Body of pancreas (tissue), 4 donors: ENCODE results near the gene PITPNB. TPM values are rescaled to one million over a fixed set of nuclear protein-coding genes. Genes with fewer than 3 reads are reported as not detected.

ENCODE experiments used
- ATAC-seq: fragments of 150-250 bp; one replicate; pipeline ENCODE4 v1.9.1; 2016
- DNase-seq, 4 donors: peaks; one replicate each; pipeline ENCODE4 v3.0.0-alpha.2; 2019
- H3K27ac ChIP-seq, 4 donors: fragments of 200-600 bp; sonication (generic); 1 replicate in 3 of 4; 2 replicates in 1 of 4; pipeline versions ENCODE4 v1.5.1 to v1.6.1; 2016 to 2019; ENCODE audit warnings: mild to moderate bottlenecking in 1 of 4, mixed read lengths in 1 of 4, moderate library complexity in 1 of 4
- H3K27me3 ChIP-seq, 2 donors: fragments of 200-600 bp; sonication (generic); one replicate each; pipeline ENCODE4 v1.6.0; 2016; ENCODE audit warnings: mild to moderate bottlenecking in 1 of 2
- H3K36me3 ChIP-seq, 2 donors: fragments of 200-600 bp; sonication (generic); replicated peaks in 1 of 2; 2 replicates each; pipeline ENCODE4 v1.5.1; 2016; ENCODE audit warnings: low read depth in 2 of 2; ENCODE audit not compliant: insufficient read depth in 1 of 2
- H3K4me1 ChIP-seq: fragments of 200-600 bp; sonication (generic); one replicate; pipeline ENCODE4 v1.6.0; 2016
- H3K4me3 ChIP-seq, 2 donors: fragments of 200-600 bp; sonication (generic); 1 replicate in 1 of 2; 2 replicates in 1 of 2; pipeline ENCODE4 v1.5.1; 2016 to 2019
- H3K9me3 ChIP-seq, 3 donors: fragments of 200-600 bp; sonication (generic); 1 replicate in 2 of 3; 2 replicates in 1 of 3; pipeline ENCODE4 v1.5.1; 2016
- POLR2A ChIP-seq, 3 donors: fragments of 450-650 bp; IDR thresholded peaks; one replicate each; pipeline ENCODE4 v1.6.1; 2016; ENCODE audit warnings: antibody characterized with exemption in 3 of 3, mild to moderate bottlenecking in 2 of 3
- WGBS, 2 donors: methylation state at CpG; one replicate each; pipeline ENCODE4 v1.1.5; 2017; 5-methylcytosine and 5-hydroxymethylcytosine counted together
- intact Hi-C: fragments of 100-400 bp; cut with DNase I; formaldehyde crosslinking; loops from one replicate; pipeline ENCODE4 v1.15.1; 2023
- total RNA-seq, 2 donors: library from RNA; depleted of rRNA; stranded (reverse); fragments of >200 nt; gene quantifications; one replicate each; pipeline ENCODE4 v1.1.0, GENCODE V29; 2016
- TF ChIP-seq, protein P1 (sequence below), 7 experiments: fragments of 450-650 bp in 4 of 7; fragments of 200-600 bp in 3 of 7; sonication (generic) in 3 of 7; IDR thresholded peaks; one replicate each; pipeline ENCODE4 v1.5.1; 2016 to 2019; ENCODE audit warnings: antibody characterized with exemption in 7 of 7

The PITPNB gene
- total RNA-seq, 2 donors from 2014 or later: 21.3 to 39.6 TPM

GRCh38 chr22:27903805-27904473, 15.1 kb downstream of the PITPNB start:
- no peak for ATAC-seq
- H3K4me1 ChIP-seq: no peaks in the 10 kb centered on the region
- DNase-seq: no peak

DNA sequence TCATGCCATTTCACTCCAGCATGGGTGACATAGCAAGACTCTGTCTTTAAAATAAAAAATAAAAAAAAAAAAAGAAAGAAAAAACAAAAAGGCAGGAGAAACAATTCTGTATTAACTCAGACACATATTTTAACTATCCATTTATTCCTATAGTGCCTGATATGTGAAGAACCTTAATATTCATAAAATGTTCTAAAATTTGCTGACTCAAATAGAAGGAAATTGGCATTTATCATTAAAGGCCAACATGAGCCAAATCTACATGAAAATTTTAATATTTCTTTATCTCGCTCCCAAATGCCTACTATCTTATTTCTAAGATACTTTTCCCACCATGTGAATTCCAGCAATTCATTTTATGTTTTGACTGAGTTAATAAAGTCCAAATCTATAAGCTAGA, 18.9 kb downstream of the PITPNB start:
- ATAC-seq (no peak), DNase-seq (no peak)
- H3K36me3 ChIP-seq: peaks cover 0 to 12% of the 10 kb centered on the region in 2 donors
- TF ChIP-seq, protein P1, sequence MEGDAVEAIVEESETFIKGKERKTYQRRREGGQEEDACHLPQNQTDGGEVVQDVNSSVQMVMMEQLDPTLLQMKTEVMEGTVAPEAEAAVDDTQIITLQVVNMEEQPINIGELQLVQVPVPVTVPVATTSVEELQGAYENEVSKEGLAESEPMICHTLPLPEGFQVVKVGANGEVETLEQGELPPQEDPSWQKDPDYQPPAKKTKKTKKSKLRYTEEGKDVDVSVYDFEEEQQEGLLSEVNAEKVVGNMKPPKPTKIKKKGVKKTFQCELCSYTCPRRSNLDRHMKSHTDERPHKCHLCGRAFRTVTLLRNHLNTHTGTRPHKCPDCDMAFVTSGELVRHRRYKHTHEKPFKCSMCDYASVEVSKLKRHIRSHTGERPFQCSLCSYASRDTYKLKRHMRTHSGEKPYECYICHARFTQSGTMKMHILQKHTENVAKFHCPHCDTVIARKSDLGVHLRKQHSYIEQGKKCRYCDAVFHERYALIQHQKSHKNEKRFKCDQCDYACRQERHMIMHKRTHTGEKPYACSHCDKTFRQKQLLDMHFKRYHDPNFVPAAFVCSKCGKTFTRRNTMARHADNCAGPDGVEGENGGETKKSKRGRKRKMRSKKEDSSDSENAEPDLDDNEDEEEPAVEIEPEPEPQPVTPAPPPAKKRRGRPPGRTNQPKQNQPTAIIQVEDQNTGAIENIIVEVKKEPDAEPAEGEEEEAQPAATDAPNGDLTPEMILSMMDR (IDR thresholded peaks at IDR 0.05): no peak
- TF ChIP-seq POLR2A (IDR thresholded peaks at IDR 0.05): no peak
- intact Hi-C loops: no loop called here
- no peak overlapping the region for H3K4me3 ChIP-seq
- H3K9me3 ChIP-seq: no peaks in the 10 kb centered on the region
- WGBS, 2 donors: 96 to 98% methylated on average over 1 of the region's 1 CpG
- no peaks in the 10 kb centered on the region for H3K27me3 ChIP-seq
- no peak overlapping the region for H3K27ac ChIP-seq
- H3K4me1 ChIP-seq: no peaks in the 10 kb centered on the region

More at GRCh38 chr22:27903805-27904473, 15.1 kb downstream of the PITPNB start:
- Histone ChIP-seq H3K36me3 (peaks cover 0 to 5% of the 10 kb centered on the region in 2 donors), H3K27me3 (no peaks in the 10 kb centered on the region), H3K9me3 (no peaks in the 10 kb centered on the region), H3K4me3 (no peak overlapping the region), H3K27ac (no peak overlapping the region)
- intact Hi-C loops: no loop called here
- WGBS, 2 donors: 80% methylated on average over 3 of the region's 3 CpGs
- TF ChIP-seq, protein P1 (IDR thresholded peaks at IDR 0.05): no peak
- TF ChIP-seq POLR2A (IDR thresholded peaks at IDR 0.05): no peak

DNA sequence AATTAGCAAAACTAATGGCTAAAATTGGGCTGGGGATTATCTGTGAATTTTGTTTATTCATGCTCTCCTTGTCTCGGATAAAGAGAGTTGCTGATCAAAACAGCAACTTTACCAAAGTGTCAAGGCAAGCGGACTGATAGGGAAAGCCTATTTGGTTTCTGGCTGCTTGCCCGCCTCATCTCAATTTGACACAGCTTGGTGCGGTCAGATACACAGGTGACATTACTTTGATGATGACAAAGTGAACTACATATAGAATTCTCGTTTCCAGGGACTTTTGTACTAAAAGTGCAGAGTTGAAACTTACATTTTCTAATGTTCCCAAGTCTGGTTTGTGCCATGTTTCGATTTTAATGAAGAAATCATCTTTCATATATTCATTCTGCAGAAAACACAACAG, 22.8 kb downstream of the PITPNB start:
- TF ChIP-seq, protein P1 (IDR thresholded peaks at IDR 0.05): no peak
- no peak for TF ChIP-seq POLR2A (IDR thresholded peaks at IDR 0.05)
- intact Hi-C loops: no loop called here
- Histone ChIP-seq H3K4me3 (no peak overlapping the region), H3K27me3 (no peaks in the 10 kb centered on the region), H3K27ac (no peak overlapping the region), H3K4me1 (no peaks in the 10 kb centered on the region), H3K9me3 (no peaks in the 10 kb centered on the region), H3K36me3 (peaks cover 0 to 21% of the 10 kb centered on the region in 2 donors)
- ATAC-seq (no peak), DNase-seq (peak in 1 of 4 donors; percentile 25)
- WGBS, 2 donors: 50 to 52% methylated on average over 6 of the region's 6 CpGs

DNA sequence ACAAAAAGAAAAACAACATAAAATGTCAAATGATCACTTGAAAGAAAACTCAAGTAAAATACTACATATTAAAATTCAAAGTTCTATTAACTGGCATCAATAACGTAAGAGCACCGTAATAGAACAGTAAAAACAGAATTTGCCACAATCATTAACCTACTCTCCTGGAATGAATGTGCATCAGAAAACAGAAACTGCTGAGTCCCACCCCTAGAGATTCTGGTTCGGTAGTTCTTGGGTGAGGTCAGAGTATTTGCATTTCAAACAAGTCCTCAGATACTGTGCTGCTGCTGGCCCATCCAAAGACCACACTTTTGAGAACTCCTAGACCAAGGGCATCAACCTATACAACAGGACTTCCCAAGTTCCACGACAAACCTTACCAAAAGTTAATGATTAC, 23.5 kb downstream of the PITPNB start:
- intact Hi-C loops: no loop called here
- Histone ChIP-seq H3K27me3 (no peaks in the 10 kb centered on the region), H3K4me3 (no peak overlapping the region), H3K9me3 (no peaks in the 10 kb centered on the region), H3K27ac (no peak overlapping the region), H3K36me3 (peaks cover 0 to 21% of the 10 kb centered on the region in 2 donors), H3K4me1 (no peaks in the 10 kb centered on the region)
- TF ChIP-seq, protein P1 (IDR thresholded peaks at IDR 0.05): no peak
- no peak for TF ChIP-seq POLR2A (IDR thresholded peaks at IDR 0.05)
- ATAC-seq: no peak
- 36 to 50% methylated on average over 4 of the region's 4 CpGs for WGBS, 2 donors
- DNase-seq: no peak

DNA sequence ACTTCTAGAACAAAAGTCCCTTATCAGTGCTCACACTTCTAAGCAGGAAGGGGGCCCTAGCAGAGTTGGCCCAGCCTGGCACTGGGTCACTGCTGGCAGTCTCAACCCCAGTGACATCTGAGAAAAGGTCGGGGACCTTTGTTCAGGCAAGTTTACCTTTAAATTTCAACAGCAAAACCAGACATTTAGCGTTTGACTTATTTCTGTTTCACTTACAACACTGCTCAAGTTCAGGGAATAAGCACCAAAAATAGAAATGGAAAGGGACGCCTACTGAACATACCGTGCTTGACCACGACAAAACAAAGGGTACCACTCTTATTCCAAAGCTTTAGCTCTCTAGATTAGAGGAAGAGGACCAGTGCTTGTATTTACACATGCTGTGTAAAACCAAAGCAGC, 26.2 kb downstream of the PITPNB start:
- Histone ChIP-seq H3K4me3 (no peak overlapping the region), H3K4me1 (no peaks in the 10 kb centered on the region), H3K27ac (no peak overlapping the region), H3K36me3 (peaks cover 0 to 17% of the 10 kb centered on the region in 2 donors), H3K27me3 (no peaks in the 10 kb centered on the region), H3K9me3 (no peaks in the 10 kb centered on the region)
- DNase-seq (no peak), ATAC-seq (no peak)
- intact Hi-C loops: no loop called here
- WGBS, 2 donors: 73 to 74% methylated on average over 5 of the region's 5 CpGs
- TF ChIP-seq, protein P1 (IDR thresholded peaks at IDR 0.05): no peak
- no peak for TF ChIP-seq POLR2A (IDR thresholded peaks at IDR 0.05)
